ENCODE data around the gene ZRANB3.
A peak's percentile ranks its signal among the peaks of the same experiment; 100 is the strongest.

The ZRANB3 gene

DNA sequence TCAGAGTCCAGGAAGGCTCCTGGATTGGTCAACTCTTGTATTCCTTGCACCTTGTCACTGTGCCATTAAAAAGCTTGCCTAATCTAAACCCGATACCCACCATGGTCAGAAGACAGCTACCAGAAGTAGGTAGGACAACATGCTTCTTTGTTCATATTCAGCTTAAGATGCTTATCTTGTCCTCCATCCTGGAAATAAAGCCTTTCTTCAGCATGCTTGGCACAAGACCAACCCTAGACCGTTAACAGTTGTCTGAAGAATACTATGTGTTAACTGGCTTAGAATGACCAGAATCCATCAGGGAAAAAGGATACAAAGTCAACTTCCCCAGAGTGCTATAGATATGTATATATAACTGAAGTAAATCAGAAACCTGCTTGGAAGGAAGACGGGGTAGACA lies 193.9 kb downstream of the ZRANB3 start:
- Histone ChIP-seq H3K9ac (ENCODE audit: insufficient read length) (no peak overlapping the region), H3K27ac (no peak overlapping the region), H3K9me3 (ENCODE audit: low read depth, low read length) (no peaks in the 10 kb centered on the region), H3K36me3 (ENCODE audit: insufficient read depth, low read length) (no peaks in the 10 kb centered on the region), H3K4me3 (no peak overlapping the region)
- TF ChIP-seq POLR2AphosphoS5 (IDR thresholded peaks at IDR 0.05; ENCODE audit: borderline replicate concordance, low read depth, low read length), result no peak
- TF ChIP-seq EZH2 (IDR thresholded peaks at IDR 0.05), result no peak
- no peak for TF ChIP-seq FOXP2 (optimal IDR thresholded peaks at IDR 0.05; ENCODE audit: control extremely low read depth, extremely low read length, insufficient read depth)
- DNase-seq (ENCODE audit: low read depth, low spot score), result no peak

DNA sequence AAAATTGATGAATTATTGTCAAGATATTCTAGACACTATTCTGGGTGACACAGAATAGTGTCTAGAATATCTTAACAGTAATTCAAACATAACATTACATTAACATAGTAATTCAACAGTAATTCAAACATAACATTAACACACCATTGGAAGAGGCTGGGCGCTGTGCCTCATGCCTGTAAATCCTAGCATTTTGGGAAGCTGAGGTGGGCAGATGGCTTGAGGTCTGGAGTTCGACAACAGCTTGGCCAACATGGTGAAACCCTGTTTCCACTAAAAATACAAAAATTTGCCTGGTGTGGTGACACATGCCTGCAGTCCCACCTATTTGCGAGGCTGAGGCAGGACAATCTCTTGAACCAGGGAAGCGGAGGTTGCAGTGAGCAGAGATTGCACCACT lies 195.8 kb downstream of the ZRANB3 start:
- H3K36me3 ChIP-seq (ENCODE audit: insufficient read depth, low read length), result no peaks in the 10 kb centered on the region
- no peak for DNase-seq (ENCODE audit: low read depth, low spot score)
- H3K9me3 ChIP-seq (ENCODE audit: low read depth, low read length), result no peaks in the 10 kb centered on the region
- H3K4me3 ChIP-seq, result no peak overlapping the region
- H3K9ac ChIP-seq (ENCODE audit: insufficient read length), result no peak overlapping the region
- H3K27ac ChIP-seq, result no peak overlapping the region
- no peak for TF ChIP-seq EZH2 (IDR thresholded peaks at IDR 0.05)
- TF ChIP-seq FOXP2 (optimal IDR thresholded peaks at IDR 0.05; ENCODE audit: control extremely low read depth, extremely low read length, insufficient read depth), result no peak
- no peak for TF ChIP-seq POLR2AphosphoS5 (IDR thresholded peaks at IDR 0.05; ENCODE audit: borderline replicate concordance, low read depth, low read length)

DNA sequence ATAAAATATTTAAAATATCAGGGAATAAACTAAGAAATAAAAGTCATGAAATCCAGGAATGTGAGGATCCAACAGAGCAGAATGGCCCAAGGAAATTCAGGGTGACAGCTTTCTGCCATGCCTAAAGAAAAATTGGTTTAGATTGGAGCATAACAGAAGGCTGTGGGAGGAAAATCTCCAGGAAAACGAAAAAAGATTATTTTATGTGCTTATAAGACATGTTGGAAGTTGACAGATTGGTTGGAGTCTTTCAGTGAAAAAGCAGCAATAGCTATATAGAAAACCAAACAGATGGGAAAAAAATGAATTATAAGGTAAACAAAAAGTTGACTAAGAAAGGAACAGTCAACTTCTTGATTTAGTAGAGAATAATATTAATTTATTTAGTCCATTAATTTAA lies 203.9 kb downstream of the ZRANB3 start:
- H3K36me3 ChIP-seq (ENCODE audit: insufficient read depth, low read length), result no peaks in the 10 kb centered on the region
- no peaks in the 10 kb centered on the region for H3K9me3 ChIP-seq (ENCODE audit: low read depth, low read length)
- TF ChIP-seq EZH2 (IDR thresholded peaks at IDR 0.05), result no peak
- TF ChIP-seq POLR2AphosphoS5 (IDR thresholded peaks at IDR 0.05; ENCODE audit: borderline replicate concordance, low read depth, low read length), result no peak
- no peak for TF ChIP-seq FOXP2 (optimal IDR thresholded peaks at IDR 0.05; ENCODE audit: control extremely low read depth, extremely low read length, insufficient read depth)
- H3K27ac ChIP-seq, result no peak overlapping the region
- H3K9ac ChIP-seq (ENCODE audit: insufficient read length), result no peak overlapping the region
- H3K4me3 ChIP-seq, result no peak overlapping the region
- no peak for DNase-seq (ENCODE audit: low read depth, low spot score)

DNA sequence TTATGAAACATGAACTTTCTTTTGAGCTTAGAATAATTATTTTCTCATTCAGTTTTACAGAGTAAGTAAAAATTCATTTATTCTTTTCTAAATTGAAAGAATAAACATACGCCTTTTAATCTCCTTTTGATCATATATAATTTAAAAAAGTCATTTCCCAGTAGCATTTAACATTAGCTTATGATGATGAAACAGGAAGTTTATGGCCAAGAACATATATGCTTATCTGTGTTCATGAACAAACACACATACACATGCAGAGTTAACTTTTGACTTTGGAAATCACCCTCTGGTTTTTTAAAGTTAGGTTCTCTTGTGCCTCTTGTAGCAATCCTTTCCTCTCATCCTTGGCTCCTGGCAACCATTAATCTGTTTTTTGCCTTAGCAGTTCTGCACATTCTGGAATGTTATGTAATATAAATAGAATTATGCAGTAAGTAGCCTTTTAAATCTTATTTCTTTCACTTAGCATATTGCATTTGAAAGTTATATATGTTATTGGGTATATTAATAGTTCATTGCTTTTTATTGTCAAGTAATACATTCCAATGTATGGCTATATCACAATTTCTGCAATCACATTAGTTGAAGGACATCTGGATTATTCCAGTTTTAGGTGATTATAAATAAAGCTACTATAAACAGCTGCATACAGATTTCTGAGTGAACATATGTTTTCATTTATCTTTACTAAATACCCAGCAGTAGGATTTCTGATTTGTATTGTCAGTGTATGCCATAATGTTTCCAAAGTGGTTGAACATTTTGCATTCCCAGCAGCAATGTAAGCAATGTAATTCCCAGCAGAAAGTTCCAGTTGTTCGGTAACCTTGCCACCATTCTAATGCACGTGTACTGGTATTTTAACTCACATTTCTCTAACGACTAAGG lies 210.3 kb downstream of the ZRANB3 start:
- Histone ChIP-seq H3K9me3 (ENCODE audit: low read depth, low read length) (no peaks in the 10 kb centered on the region), H3K27ac (peak overlapping the region; percentile 94), H3K9ac (ENCODE audit: insufficient read length) (no peak overlapping the region), H3K36me3 (ENCODE audit: insufficient read depth, low read length) (no peaks in the 10 kb centered on the region), H3K4me3 (peak overlapping the region; percentile 19; the same call in 1 of the 2 replicates)
- TF ChIP-seq POLR2AphosphoS5 (IDR thresholded peaks at IDR 0.05; ENCODE audit: borderline replicate concordance, low read depth, low read length) (no peak), FOXP2 (optimal IDR thresholded peaks at IDR 0.05; ENCODE audit: control extremely low read depth, extremely low read length, insufficient read depth) (no peak), EZH2 (IDR thresholded peaks at IDR 0.05) (no peak)
- DNase-seq (ENCODE audit: low read depth, low spot score), result no peak

- Histone ChIP-seq H3K9me3 (ENCODE audit: low read depth, low read length) (no peaks in the 10 kb centered on the region), H3K36me3 (ENCODE audit: insufficient read depth, low read length) (no peaks in the 10 kb centered on the region), H3K4me3 (no peak overlapping the region), H3K9ac (ENCODE audit: insufficient read length) (no peak overlapping the region), H3K27ac (no peak overlapping the region; the same call in 1 of the 2 replicates)
- TF ChIP-seq EZH2 (IDR thresholded peaks at IDR 0.05) (no peak), POLR2AphosphoS5 (IDR thresholded peaks at IDR 0.05; ENCODE audit: borderline replicate concordance, low read depth, low read length) (no peak), FOXP2 (optimal IDR thresholded peaks at IDR 0.05; ENCODE audit: control extremely low read depth, extremely low read length, insufficient read depth) (no peak)
- no peak for DNase-seq (ENCODE audit: low read depth, low spot score)
Measured at GRCh38 chr2:135318808-135319207, 212.2 kb downstream of the ZRANB3 start.

- Histone ChIP-seq H3K27ac (no peak overlapping the region), H3K36me3 (ENCODE audit: insufficient read depth, low read length) (no peaks in the 10 kb centered on the region), H3K9ac (ENCODE audit: insufficient read length) (no peak overlapping the region), H3K9me3 (ENCODE audit: low read depth, low read length) (no peaks in the 10 kb centered on the region), H3K4me3 (no peak overlapping the region)
- TF ChIP-seq FOXP2 (optimal IDR thresholded peaks at IDR 0.05; ENCODE audit: control extremely low read depth, extremely low read length, insufficient read depth), result no peak
- no peak for TF ChIP-seq EZH2 (IDR thresholded peaks at IDR 0.05)
- TF ChIP-seq POLR2AphosphoS5 (IDR thresholded peaks at IDR 0.05; ENCODE audit: borderline replicate concordance, low read depth, low read length), result no peak
- no peak for DNase-seq (ENCODE audit: low read depth, low spot score)
Measured at GRCh38 chr2:135317375-135317774, 213.6 kb downstream of the ZRANB3 start.

GRCh38 chr2:135311962-135312361 lies 219.1 kb downstream of the ZRANB3 start:
- Histone ChIP-seq H3K27ac (no peak overlapping the region), H3K36me3 (ENCODE audit: insufficient read depth, low read length) (no peaks in the 10 kb centered on the region), H3K4me3 (no peak overlapping the region), H3K9me3 (ENCODE audit: low read depth, low read length) (no peaks in the 10 kb centered on the region), H3K9ac (ENCODE audit: insufficient read length) (no peak overlapping the region)
- no peak for DNase-seq (ENCODE audit: low read depth, low spot score)
- no peak for TF ChIP-seq POLR2AphosphoS5 (IDR thresholded peaks at IDR 0.05; ENCODE audit: borderline replicate concordance, low read depth, low read length)
- TF ChIP-seq EZH2 (IDR thresholded peaks at IDR 0.05), result no peak
- TF ChIP-seq FOXP2 (optimal IDR thresholded peaks at IDR 0.05; ENCODE audit: control extremely low read depth, extremely low read length, insufficient read depth), result no peak

DNA sequence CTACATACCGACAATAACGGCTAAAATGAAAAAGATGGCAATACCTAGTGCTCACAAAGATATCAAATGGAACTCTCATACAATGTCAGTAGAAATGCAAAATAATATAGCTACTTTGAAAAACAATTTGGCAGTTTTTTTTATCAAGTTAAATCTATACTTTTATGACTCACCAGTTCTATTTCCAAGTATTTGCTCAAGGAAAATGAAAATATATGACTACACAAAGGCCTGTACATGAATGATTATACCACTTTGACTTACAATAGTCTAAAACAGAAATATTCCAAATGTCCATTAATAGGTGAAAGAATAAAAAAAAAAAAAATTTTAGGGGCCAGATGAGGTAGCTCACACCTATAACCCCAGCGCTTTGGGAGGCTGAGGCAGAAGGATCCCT lies 219.8 kb downstream of the ZRANB3 start:
- H3K9me3 ChIP-seq (ENCODE audit: low read depth, low read length), result no peaks in the 10 kb centered on the region
- H3K4me3 ChIP-seq, result no peak overlapping the region
- no peaks in the 10 kb centered on the region for H3K36me3 ChIP-seq (ENCODE audit: insufficient read depth, low read length)
- TF ChIP-seq EZH2 (IDR thresholded peaks at IDR 0.05) (no peak), POLR2AphosphoS5 (IDR thresholded peaks at IDR 0.05; ENCODE audit: borderline replicate concordance, low read depth, low read length) (no peak), FOXP2 (optimal IDR thresholded peaks at IDR 0.05; ENCODE audit: control extremely low read depth, extremely low read length, insufficient read depth) (no peak)
- no peak for DNase-seq (ENCODE audit: low read depth, low spot score)
- no peak overlapping the region for H3K9ac ChIP-seq (ENCODE audit: insufficient read length)
- no peak overlapping the region for H3K27ac ChIP-seq
